Duodenal mucosa (tissue), 2 donors: ENCODE results near the gene SIRPB1.
"Not testable (repeated sequence)": the region's sequence is repeated elsewhere in the genome, so short reads cannot be mapped to it uniquely, and the experiment has no call there.

Experiments
- H3K27ac ChIP-seq: one replicate; pipeline ENCODE4 v1.7.0; 2013; ENCODE audit warnings: low read depth, low read length
- H3K27me3 ChIP-seq, 2 donors: one replicate each; pipeline ENCODE4 v1.7.0; 2013; ENCODE audit warnings: low read length in 2 of 2, control low read depth in 1 of 2; ENCODE audit not compliant: insufficient read depth in 2 of 2, control insufficient read depth in 1 of 2
- H3K36me3 ChIP-seq, 2 donors: one replicate each; pipeline ENCODE4 v1.7.0; 2013; ENCODE audit warnings: low read length in 2 of 2, control low read depth in 1 of 2; ENCODE audit not compliant: insufficient read depth in 2 of 2, control insufficient read depth in 1 of 2
- H3K4me1 ChIP-seq, 2 donors: one replicate each; pipeline ENCODE4 v1.7.0; 2013; ENCODE audit warnings: low read length in 2 of 2, control low read depth in 1 of 2; ENCODE audit not compliant: insufficient read depth in 2 of 2, control insufficient read depth in 1 of 2
- H3K4me3 ChIP-seq, 2 donors: one replicate each; pipeline ENCODE4 v1.7.0; 2013; ENCODE audit warnings: low read length in 2 of 2, low read depth in 1 of 2
- H3K9ac ChIP-seq, 2 donors: one replicate each; pipeline ENCODE4 v1.7.0; 2013; ENCODE audit warnings: low read length in 2 of 2, low read depth in 1 of 2
- H3K9me3 ChIP-seq, 2 donors: one replicate each; pipeline ENCODE4 v1.7.0; 2013; ENCODE audit warnings: low read length in 2 of 2, control low read depth in 1 of 2; ENCODE audit not compliant: control insufficient read depth in 1 of 2

The SIRPB1 gene

DNA sequence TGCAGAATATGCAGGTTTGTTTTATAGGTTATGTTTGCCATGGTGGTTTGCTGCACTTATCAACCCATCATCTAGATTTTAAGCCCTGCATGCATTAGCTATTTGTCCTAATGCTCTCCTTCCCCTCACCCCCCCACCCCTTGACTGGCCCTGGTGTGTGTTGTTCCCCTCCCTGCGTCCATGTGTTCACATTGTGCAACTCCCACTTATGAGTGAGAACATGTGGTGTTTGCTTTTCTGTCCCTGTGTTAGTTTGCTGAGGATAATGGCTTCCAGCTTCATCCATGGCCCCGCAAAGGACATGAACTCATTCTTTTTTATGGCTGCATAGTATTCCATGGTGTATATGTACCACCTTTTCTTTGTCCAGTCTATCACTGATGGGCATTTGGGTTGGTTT, 18.8 kb upstream of the SIRPB1 start:
- not testable (repeated sequence) for H3K27ac ChIP-seq, H3K36me3 ChIP-seq, H3K4me3 ChIP-seq, H3K27me3 ChIP-seq, H3K9ac ChIP-seq, H3K9me3 ChIP-seq, H3K4me1 ChIP-seq

DNA sequence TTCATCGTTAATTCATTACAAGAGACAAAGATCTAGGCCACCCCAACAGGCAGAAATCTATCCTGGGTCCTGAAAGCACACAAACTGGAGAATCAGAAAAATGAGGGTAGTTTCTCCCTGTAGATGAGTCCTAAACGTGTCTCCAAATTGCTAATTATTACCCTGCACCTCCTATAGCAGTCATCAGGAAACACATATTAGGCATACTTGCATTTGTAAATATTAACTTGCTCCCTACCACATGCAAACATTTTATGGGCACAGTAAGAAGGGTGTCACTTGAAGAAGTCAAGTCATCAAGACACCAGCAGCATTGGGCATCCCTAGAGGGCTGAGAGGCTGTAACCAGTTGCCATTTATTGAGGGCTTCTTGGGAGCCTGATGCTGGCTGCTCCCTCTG, 17.9 kb upstream of the SIRPB1 start:
- Histone ChIP-seq H3K4me3 (no peak overlapping the region), H3K27me3 (no peaks in the 10 kb centered on the region), H3K9ac (no peak overlapping the region), H3K4me1 (no peaks in the 10 kb centered on the region), H3K36me3 (no peaks in the 10 kb centered on the region), H3K27ac (no peak overlapping the region), H3K9me3 (no peaks in the 10 kb centered on the region)

DNA sequence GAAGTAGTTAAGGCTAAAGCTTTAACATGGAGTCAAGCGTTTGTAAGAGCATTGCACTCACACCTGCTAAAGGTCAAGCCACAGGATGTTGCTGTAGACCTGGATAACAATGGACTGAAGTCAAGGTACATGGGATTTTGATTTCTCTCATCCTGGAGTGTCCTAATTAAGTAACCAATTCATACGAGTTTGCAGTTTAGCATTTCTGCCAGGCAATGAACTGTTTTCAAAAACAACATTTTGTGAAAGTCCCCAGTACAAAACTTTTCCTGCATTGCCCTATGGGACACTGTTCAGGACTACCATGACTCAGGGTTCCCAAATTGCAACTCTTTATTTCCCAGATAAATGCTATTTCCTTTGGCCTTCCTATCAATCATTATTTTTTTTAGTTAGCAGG, 17.4 kb upstream of the SIRPB1 start:
- Histone ChIP-seq H3K4me1 (no peaks in the 10 kb centered on the region), H3K27ac (no peak overlapping the region), H3K36me3 (no peaks in the 10 kb centered on the region), H3K9ac (no peak overlapping the region), H3K27me3 (no peaks in the 10 kb centered on the region), H3K4me3 (no peak overlapping the region), H3K9me3 (no peaks in the 10 kb centered on the region)

DNA sequence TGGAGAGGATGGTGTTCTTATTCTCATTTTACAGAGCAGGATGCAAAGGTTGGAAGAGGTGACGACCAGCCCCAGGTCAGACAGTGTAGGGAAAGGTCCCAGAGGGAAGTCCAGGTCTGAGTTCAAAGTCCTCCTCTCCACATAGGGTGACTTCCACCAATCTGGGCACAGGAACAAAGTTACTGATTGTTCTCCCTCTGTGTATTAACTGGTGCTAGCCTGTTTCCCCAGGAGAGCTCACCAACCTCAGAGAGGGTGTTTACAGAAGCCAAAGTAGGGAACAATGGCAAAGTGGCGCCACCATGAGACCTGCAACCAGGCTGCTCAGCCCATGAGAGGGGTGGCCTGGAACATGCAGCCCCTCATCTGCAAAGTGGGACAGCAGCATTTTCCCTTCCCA, 16.8 kb upstream of the SIRPB1 start:
- no peaks in the 10 kb centered on the region for H3K9me3 ChIP-seq
- no peaks in the 10 kb centered on the region for H3K36me3 ChIP-seq
- no peaks in the 10 kb centered on the region for H3K27me3 ChIP-seq
- H3K27ac ChIP-seq = no peak overlapping the region
- no peak overlapping the region for H3K4me3 ChIP-seq
- H3K4me1 ChIP-seq = no peaks in the 10 kb centered on the region
- H3K9ac ChIP-seq = no peak overlapping the region

DNA sequence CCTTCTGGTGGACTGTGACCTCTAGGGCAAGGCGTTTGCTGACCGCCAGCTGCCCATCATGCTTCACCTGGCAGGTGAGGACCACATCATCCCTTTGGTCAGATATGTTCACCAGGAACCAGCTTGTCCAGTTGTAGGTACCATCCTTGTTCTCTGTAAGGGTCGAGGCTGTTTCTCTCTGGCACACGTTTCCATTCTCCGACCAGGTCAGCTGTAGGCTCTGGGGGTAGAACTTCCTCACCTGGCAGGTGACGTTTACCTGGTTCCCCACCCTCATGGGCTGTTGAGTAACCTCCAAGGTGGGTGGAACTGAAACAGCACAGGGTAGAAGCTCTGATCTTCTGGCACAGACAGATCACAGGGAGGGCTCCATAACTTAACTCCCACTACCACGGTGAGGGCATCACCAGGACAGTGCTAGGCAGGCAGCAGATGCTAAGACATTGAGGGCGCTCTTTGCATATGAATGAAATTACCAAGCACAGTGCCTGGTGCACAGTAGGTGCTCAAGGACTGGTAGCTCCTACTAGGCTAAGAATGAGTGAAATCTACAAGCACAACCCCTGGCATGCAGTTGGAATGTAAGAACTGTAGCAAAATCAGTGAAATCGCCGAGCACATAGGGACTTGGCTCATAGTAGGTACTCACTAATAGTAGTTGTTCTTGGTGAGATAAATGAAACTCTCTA, 15.6 kb upstream of the SIRPB1 start:
- no peaks in the 10 kb centered on the region for H3K9me3 ChIP-seq
- no peaks in the 10 kb centered on the region for H3K36me3 ChIP-seq
- no peak overlapping the region for H3K27ac ChIP-seq
- no peak overlapping the region for H3K9ac ChIP-seq
- no peaks in the 10 kb centered on the region for H3K27me3 ChIP-seq
- no peak overlapping the region for H3K4me3 ChIP-seq
- H3K4me1 ChIP-seq = no peaks in the 10 kb centered on the region

DNA sequence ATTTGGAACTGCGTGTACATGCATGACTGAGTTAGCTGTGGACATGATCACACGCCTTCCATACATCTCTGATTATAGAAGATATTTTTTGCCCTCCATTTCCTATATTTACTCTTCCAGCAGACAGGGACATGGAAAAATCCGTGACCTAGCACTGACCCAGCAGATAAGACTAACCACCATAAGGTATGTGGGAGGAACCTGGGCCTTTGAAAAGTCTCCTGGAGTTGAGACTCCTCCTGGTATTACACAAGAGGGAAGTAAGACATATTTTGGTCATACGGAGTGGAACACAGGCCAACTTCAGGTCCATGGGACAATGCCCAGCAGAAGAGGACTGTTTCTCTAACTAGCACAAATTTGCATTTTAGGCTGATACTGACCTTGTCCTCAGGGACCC, 13.7 kb upstream of the SIRPB1 start:
- Histone ChIP-seq H3K27ac (no peak overlapping the region), H3K4me3 (no peak overlapping the region), H3K36me3 (no peaks in the 10 kb centered on the region), H3K9ac (no peak overlapping the region), H3K27me3 (no peaks in the 10 kb centered on the region), H3K4me1 (no peaks in the 10 kb centered on the region), H3K9me3 (no peaks in the 10 kb centered on the region)

DNA sequence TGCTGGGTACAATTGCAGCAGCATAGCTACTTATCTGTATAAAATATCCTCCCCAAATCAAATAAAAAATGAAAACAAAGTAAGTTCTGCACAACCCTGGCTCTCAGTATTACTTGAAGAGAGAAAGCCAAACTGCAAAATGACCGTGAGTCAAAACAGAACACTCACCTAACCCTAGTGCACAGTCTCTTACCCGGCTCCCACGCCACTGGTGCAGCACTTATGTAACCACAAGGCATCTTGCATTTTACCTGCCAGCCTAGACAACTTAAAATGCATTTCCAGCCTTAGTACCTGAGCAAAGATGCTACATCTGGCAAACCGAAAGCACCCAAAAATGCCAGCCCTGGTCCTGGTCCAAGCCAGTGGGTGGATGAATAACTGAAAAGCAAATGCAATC, 12.4 kb upstream of the SIRPB1 start:
- no peak overlapping the region for H3K4me3 ChIP-seq
- no peaks in the 10 kb centered on the region for H3K36me3 ChIP-seq
- no peaks in the 10 kb centered on the region for H3K4me1 ChIP-seq
- H3K9ac ChIP-seq = no peak overlapping the region
- H3K27me3 ChIP-seq = no peaks in the 10 kb centered on the region
- no peak overlapping the region for H3K27ac ChIP-seq
- no peaks in the 10 kb centered on the region for H3K9me3 ChIP-seq

DNA sequence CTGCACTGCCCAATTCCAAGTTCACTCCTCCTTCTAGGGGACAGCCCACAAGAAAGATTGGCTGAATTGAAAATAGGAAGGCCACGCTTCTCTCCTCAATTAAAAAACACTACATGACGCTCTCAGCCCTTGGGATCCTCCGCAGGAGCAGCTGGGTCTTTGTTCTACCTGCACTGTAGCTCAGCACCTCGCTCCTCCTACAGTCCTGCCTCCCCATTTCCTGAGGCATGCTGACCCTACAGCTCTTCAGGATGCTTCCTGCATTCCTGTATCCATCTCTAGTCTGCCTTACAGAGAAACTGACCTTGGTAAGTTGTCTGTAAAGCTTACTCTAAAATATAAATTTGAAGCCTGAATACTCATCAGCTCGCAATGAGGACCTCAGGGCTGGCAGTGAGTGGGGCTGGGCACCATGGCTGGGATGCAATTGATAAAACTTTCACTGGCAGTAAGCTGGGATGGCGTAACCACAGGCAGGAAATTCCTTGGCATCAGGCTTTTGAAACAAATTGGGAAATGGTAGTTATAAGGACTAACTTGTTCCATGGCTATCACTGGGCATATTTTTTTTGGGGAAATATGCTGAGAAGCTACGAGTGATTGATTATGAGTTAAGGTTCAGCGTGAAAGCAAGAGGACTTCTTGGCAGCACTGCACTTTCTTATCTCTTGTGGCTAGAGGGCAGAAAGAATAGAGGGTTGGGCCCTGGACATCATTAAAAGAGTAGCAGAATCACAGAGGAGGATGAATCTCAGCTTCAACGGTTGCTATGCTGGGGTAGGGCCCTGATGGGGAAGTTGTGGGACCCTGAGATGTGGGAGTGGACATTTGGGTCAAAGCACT, 11.7 kb upstream of the SIRPB1 start:
- H3K9me3 ChIP-seq = no peaks in the 10 kb centered on the region
- H3K27me3 ChIP-seq = no peaks in the 10 kb centered on the region
- no peaks in the 10 kb centered on the region for H3K4me1 ChIP-seq
- H3K4me3 ChIP-seq = no peak overlapping the region
- H3K9ac ChIP-seq = no peak overlapping the region
- no peaks in the 10 kb centered on the region for H3K36me3 ChIP-seq
- H3K27ac ChIP-seq = no peak overlapping the region

DNA sequence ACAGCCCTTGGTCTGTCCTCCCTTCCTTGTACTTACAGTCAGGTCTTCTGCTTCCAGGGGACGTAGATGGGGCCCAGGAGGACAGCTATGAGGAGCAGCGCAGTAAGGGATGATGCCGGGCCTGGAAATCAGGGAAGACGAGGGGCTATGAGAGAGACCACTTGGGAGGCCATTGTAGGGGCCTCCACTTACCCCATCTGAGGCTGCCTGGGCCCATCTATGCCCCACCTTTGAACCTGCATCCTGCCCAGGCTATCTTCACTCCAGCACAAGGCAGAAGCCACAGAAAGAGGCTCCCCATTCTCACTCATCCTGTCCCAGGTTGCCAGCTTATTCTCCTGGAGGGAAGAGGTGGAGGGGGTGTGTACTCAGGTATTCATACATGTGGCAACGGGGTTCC, 10.4 kb upstream of the SIRPB1 start:
- H3K27me3 ChIP-seq = no peaks in the 10 kb centered on the region
- H3K9ac ChIP-seq = no peak overlapping the region
- H3K4me3 ChIP-seq = no peak overlapping the region

DNA sequence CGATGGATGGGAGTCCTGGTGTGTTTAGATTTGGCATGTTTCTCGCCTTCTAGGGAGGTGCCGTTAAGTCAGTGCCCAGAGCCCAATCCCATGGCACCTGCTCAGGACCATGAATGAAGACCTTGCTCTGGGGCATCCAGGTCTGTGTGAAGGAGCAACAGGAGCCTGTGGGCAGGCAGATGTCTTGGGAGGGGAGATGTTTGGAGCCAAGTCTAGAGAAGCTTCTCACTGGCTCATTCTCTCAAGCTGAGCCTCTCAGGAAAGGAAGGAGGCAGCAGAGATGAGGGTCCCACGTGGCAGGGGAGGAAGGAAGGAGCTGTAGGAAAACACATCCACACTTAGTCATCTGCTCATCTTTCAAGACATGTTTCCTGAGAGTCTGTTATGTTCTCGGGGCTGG, 9.5 kb upstream of the SIRPB1 start:
- Histone ChIP-seq H3K9ac (no peak overlapping the region), H3K36me3 (no peaks in the 10 kb centered on the region), H3K4me1 (no peaks in the 10 kb centered on the region), H3K27me3 (no peaks in the 10 kb centered on the region), H3K27ac (no peak overlapping the region), H3K9me3 (no peaks in the 10 kb centered on the region), H3K4me3 (no peak overlapping the region)

More for the DNA sequence above, 10.4 kb upstream of the SIRPB1 start:
- Histone ChIP-seq H3K36me3 (no peaks in the 10 kb centered on the region), H3K4me1 (no peaks in the 10 kb centered on the region), H3K9me3 (no peaks in the 10 kb centered on the region), H3K27ac (no peak overlapping the region)
